ENCODE data around the gene GAGE13. TPM values are rescaled to one million over a fixed set of nuclear protein-coding genes. Genes with fewer than 3 reads are reported as not detected.

GAGE13 gene
- total and polyA plus RNA-seq, 9 of the 15 experiments (the other 6 are each of a cell fraction or from before 2014, with no cell fraction given), result 31.6 to 506 (median 154) TPM

DNA sequence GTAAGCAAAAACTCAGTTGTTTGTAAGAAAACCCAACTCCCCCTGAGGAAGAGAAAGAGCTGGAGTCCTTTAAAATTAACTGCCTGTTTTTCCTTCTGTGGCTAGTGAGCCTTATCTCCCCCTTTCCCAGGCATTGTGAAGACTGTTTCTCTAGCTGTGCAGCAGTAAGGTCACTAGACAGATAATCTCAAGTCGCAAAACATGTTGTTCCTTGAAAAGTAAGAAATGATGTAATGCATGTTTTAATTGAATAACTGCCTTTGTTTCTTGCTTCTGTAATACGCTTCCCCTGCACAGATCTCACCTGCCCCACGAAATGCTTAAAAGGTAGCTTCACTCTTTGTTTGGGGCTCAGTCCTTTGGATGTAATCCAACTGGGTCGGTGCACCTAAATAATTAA is 15.3 kb upstream of the GAGE13 start (continued):
- TF ChIP-seq, protein P1, sequence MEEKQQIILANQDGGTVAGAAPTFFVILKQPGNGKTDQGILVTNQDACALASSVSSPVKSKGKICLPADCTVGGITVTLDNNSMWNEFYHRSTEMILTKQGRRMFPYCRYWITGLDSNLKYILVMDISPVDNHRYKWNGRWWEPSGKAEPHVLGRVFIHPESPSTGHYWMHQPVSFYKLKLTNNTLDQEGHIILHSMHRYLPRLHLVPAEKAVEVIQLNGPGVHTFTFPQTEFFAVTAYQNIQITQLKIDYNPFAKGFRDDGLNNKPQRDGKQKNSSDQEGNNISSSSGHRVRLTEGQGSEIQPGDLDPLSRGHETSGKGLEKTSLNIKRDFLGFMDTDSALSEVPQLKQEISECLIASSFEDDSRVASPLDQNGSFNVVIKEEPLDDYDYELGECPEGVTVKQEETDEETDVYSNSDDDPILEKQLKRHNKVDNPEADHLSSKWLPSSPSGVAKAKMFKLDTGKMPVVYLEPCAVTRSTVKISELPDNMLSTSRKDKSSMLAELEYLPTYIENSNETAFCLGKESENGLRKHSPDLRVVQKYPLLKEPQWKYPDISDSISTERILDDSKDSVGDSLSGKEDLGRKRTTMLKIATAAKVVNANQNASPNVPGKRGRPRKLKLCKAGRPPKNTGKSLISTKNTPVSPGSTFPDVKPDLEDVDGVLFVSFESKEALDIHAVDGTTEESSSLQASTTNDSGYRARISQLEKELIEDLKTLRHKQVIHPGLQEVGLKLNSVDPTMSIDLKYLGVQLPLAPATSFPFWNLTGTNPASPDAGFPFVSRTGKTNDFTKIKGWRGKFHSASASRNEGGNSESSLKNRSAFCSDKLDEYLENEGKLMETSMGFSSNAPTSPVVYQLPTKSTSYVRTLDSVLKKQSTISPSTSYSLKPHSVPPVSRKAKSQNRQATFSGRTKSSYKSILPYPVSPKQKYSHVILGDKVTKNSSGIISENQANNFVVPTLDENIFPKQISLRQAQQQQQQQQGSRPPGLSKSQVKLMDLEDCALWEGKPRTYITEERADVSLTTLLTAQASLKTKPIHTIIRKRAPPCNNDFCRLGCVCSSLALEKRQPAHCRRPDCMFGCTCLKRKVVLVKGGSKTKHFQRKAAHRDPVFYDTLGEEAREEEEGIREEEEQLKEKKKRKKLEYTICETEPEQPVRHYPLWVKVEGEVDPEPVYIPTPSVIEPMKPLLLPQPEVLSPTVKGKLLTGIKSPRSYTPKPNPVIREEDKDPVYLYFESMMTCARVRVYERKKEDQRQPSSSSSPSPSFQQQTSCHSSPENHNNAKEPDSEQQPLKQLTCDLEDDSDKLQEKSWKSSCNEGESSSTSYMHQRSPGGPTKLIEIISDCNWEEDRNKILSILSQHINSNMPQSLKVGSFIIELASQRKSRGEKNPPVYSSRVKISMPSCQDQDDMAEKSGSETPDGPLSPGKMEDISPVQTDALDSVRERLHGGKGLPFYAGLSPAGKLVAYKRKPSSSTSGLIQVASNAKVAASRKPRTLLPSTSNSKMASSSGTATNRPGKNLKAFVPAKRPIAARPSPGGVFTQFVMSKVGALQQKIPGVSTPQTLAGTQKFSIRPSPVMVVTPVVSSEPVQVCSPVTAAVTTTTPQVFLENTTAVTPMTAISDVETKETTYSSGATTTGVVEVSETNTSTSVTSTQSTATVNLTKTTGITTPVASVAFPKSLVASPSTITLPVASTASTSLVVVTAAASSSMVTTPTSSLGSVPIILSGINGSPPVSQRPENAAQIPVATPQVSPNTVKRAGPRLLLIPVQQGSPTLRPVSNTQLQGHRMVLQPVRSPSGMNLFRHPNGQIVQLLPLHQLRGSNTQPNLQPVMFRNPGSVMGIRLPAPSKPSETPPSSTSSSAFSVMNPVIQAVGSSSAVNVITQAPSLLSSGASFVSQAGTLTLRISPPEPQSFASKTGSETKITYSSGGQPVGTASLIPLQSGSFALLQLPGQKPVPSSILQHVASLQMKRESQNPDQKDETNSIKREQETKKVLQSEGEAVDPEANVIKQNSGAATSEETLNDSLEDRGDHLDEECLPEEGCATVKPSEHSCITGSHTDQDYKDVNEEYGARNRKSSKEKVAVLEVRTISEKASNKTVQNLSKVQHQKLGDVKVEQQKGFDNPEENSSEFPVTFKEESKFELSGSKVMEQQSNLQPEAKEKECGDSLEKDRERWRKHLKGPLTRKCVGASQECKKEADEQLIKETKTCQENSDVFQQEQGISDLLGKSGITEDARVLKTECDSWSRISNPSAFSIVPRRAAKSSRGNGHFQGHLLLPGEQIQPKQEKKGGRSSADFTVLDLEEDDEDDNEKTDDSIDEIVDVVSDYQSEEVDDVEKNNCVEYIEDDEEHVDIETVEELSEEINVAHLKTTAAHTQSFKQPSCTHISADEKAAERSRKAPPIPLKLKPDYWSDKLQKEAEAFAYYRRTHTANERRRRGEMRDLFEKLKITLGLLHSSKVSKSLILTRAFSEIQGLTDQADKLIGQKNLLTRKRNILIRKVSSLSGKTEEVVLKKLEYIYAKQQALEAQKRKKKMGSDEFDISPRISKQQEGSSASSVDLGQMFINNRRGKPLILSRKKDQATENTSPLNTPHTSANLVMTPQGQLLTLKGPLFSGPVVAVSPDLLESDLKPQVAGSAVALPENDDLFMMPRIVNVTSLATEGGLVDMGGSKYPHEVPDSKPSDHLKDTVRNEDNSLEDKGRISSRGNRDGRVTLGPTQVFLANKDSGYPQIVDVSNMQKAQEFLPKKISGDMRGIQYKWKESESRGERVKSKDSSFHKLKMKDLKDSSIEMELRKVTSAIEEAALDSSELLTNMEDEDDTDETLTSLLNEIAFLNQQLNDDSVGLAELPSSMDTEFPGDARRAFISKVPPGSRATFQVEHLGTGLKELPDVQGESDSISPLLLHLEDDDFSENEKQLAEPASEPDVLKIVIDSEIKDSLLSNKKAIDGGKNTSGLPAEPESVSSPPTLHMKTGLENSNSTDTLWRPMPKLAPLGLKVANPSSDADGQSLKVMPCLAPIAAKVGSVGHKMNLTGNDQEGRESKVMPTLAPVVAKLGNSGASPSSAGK (IDR thresholded peaks at IDR 0.05), result no peak
- TF ChIP-seq TRIM24 (IDR thresholded peaks at IDR 0.05) (0 out of 4 replicates have a peak, but pooled peaks of 1 of the 2 experiments have one; percentile 11), PML (IDR thresholded peaks at IDR 0.05; ENCODE audit: low read length) (no peak), FUS (optimal IDR thresholded peaks at IDR 0.05; ENCODE audit: low read depth, low read length) (no peak), PCBP2 (IDR thresholded peaks at IDR 0.05; ENCODE audit: low read depth, low read length, poor library complexity, severe bottlenecking) (no peak), ZNF212 (CRISPR knock-in tag; IDR thresholded peaks at IDR 0.05) (no peak), ZSCAN29 (IDR thresholded peaks at IDR 0.05) (no peak), ZNF316 (IDR thresholded peaks at IDR 0.05) (no peak), TEAD4 (IDR thresholded peaks at IDR 0.05; ENCODE audit: low read length) (no peak), TEAD4 (CRISPR knock-in tag; IDR thresholded peaks at IDR 0.05; ENCODE audit: borderline replicate concordance) (no peak), ZNF324 (CRISPR knock-in tag; IDR thresholded peaks at IDR 0.05) (no peak), RBM22 (IDR thresholded peaks at IDR 0.05; ENCODE audit: low read depth, low read length, poor library complexity, severe bottlenecking) (no peak), BCOR (IDR thresholded peaks at IDR 0.05) (no peak), ELF2 (CRISPR knock-in tag; IDR thresholded peaks at IDR 0.05) (no peak), SAFB (IDR thresholded peaks at IDR 0.05; ENCODE audit: borderline replicate concordance, low read depth, low read length) (no peak), KAT8 (IDR thresholded peaks at IDR 0.05; ENCODE audit: low read depth) (no peak)
- TF ChIP-seq, protein P2, sequence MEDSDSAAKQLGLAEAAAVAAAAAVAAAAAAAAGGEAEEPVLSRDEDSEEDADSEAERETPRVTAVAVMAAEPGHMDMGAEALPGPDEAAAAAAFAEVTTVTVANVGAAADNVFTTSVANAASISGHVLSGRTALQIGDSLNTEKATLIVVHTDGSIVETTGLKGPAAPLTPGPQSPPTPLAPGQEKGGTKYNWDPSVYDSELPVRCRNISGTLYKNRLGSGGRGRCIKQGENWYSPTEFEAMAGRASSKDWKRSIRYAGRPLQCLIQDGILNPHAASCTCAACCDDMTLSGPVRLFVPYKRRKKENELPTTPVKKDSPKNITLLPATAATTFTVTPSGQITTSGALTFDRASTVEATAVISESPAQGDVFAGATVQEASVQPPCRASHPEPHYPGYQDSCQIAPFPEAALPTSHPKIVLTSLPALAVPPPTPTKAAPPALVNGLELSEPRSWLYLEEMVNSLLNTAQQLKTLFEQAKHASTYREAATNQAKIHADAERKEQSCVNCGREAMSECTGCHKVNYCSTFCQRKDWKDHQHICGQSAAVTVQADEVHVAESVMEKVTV (CRISPR knock-in tag; IDR thresholded peaks at IDR 0.05), result no peak
- TF ChIP-seq, protein P3, sequence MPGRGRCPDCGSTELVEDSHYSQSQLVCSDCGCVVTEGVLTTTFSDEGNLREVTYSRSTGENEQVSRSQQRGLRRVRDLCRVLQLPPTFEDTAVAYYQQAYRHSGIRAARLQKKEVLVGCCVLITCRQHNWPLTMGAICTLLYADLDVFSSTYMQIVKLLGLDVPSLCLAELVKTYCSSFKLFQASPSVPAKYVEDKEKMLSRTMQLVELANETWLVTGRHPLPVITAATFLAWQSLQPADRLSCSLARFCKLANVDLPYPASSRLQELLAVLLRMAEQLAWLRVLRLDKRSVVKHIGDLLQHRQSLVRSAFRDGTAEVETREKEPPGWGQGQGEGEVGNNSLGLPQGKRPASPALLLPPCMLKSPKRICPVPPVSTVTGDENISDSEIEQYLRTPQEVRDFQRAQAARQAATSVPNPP (IDR thresholded peaks at IDR 0.05; ENCODE audit: borderline replicate concordance, insufficient read depth, insufficient read length), result no peak

Measured in K562 (cell line).